Body of pancreas (tissue), 4 donors: ENCODE data around the gene ADNP.

ENCODE experiments used
- POLR2A ChIP-seq, 3 donors: fragments of 450-650 bp; IDR thresholded peaks; one replicate each; pipeline ENCODE4 v1.6.1; 2016; ENCODE audit warnings: antibody characterized with exemption in 3 of 3, mild to moderate bottlenecking in 2 of 3
- TF ChIP-seq, protein P1 (sequence below), 7 experiments: fragments of 450-650 bp in 4 of 7; fragments of 200-600 bp in 3 of 7; sonication (generic) in 3 of 7; IDR thresholded peaks; one replicate each; pipeline ENCODE4 v1.5.1; 2016 to 2019; ENCODE audit warnings: antibody characterized with exemption in 7 of 7

DNA sequence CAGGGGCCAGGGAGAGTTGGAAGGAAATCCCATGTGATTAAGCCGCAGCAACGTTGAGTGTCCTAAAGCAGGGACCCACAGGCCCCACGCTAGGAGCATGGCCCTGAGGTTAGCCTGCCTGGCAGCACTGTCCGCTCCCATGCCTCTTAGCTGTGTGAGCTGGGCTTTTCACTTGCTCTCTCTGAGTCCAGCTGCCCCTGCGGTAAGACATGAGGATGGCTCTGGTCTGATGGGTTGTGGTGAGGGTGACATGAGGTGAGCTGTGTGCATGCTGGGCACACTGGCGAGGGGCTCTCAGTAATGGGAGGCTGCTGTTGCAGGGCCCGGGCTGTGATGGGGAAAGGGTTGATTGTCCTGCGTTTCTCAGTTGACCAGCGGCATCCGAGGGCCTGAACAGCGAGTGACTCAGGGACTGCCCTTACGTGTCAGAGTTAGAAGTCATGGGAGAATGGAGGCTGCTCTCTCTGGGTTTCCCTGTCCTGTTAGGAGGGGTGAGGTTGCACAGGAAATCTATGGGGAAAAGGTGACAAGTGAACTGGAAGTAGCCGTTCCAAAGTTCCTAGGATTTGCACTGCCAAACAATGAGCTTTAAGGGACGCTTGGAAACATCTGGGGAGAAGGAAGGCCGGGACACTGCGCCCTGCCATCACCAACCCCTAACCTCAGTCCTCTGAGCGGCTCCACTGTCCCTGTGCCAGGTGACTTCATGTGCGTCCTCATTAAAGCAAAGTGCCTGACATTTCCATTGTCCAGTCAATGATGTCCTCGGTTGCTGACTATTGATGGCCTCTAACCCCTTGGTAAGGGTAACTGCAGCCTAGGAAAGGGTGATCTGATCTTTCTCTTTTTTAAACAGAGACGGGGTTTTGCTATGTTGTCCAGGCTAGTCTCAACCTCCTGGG, 51.3 kb downstream of the ADNP start:
- TF ChIP-seq, protein P1, sequence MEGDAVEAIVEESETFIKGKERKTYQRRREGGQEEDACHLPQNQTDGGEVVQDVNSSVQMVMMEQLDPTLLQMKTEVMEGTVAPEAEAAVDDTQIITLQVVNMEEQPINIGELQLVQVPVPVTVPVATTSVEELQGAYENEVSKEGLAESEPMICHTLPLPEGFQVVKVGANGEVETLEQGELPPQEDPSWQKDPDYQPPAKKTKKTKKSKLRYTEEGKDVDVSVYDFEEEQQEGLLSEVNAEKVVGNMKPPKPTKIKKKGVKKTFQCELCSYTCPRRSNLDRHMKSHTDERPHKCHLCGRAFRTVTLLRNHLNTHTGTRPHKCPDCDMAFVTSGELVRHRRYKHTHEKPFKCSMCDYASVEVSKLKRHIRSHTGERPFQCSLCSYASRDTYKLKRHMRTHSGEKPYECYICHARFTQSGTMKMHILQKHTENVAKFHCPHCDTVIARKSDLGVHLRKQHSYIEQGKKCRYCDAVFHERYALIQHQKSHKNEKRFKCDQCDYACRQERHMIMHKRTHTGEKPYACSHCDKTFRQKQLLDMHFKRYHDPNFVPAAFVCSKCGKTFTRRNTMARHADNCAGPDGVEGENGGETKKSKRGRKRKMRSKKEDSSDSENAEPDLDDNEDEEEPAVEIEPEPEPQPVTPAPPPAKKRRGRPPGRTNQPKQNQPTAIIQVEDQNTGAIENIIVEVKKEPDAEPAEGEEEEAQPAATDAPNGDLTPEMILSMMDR (IDR thresholded peaks at IDR 0.05) = no peak
- TF ChIP-seq POLR2A (IDR thresholded peaks at IDR 0.05) = no peak
